HG03175 (cell line): Measurements from ENCODE around the gene LCE2D.
"Not testable (repeated sequence)": the region's sequence is repeated elsewhere in the genome, so short reads cannot be mapped to it uniquely, and the experiment has no call there.

Experiments used
- ATAC-seq: cut with Tn5 transposase; IDR thresholded peaks from one replicate; pipeline ENCODE4 v1.9.1; 2021; ENCODE audit warnings: mild to moderate bottlenecking, moderate library complexity; ENCODE audit not compliant: unreplicated experiment

LCE2D gene, protein sequence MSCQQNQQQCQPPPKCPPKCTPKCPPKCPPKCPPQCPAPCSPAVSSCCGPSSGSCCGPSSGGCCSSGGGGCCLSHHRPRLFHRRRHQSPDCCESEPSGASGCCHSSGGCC

DNA sequence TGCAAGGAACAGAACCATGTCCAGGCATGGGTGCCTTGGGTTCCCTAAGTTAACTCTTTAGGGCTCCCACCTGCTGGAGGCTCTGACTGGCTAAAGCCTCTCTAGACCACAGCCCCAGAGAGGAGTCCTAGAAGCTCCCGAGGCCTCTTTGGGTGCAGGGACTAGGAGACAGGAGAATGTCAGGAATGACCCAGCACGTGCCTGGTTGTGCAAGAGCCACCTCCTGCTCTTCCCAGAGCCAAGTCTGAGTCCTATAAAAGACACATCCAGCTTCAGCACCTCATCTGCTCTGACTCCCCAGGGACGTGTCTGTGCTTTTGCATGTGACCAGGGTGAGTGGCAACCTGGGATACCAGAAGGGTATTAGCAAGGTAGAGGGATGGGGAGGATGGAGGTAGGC lies at the start of gene LCE2D:
LCE2D (plus strand) TSS at position 283 of the 400 bp plus-strand sequence. CDS start 726 bp downstream, outside the sequence.
- ATAC-seq = no peak

DNA sequence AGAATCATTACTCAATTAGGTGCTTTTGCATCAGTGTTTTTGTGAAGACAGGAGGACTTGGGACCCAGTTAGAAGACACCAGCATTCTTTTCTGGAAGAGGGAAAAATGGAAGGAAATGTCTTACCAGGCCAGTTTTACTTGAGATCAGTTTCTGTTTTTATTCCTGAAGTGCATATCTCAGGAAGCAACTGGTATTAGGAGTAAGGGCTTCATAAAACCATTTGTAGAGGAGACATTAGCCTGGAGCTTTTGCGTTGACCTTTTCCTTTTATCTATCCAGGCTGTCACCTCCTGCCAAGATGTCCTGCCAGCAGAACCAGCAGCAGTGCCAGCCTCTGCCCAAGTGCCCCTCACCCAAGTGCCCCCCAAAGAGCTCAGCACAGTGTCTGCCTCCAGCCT lies 49.7 kb upstream of the LCE2D start, which contains the start of gene LCE3B:
LCE3B (plus strand) TSS at position 301 of the 400 bp plus-strand sequence; CDS start at position 301, 0 bp downstream.
- ATAC-seq = no peak

DNA sequence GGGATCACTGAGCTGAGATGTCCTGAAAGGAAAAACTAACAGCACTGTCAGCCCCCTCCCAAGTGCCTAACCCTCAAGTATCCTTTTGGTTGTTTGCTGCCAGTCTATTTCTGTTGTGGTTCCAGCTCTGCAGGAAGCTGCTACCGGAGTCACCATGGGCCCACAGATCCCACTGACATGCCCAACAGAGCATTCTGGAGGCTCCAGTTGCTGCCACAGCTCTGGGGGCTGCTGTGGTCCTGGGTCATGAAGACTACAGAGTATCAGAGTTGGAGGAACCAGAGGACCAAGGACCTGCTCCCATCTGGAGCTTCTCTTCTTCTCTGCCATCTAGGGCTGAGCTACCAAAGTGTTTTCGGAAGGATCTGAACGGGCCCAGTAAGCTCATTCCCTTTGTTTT lies 41.2 kb upstream of the LCE2D start:
- no peak for ATAC-seq

DNA sequence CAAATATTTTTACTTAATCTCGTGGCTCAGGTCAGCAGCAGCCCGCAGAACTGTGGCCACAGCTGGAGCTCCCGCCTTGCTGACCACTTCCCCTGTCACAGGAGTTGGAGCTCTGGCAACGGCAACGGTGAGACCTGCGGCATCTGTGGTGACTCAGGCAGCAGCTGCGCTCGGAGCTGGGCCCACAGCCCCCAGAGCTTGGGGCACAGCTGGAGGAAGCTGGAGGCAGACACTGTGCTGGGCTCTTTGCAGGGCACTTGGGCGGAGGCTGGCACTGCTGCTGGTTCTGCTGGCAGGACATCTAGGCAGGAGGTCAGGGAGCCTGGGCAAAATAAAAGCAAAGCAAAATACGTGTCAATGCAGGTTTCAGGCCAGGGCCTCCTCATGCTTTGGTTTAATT lies 40.4 kb upstream of the LCE2D start, which contains the start of gene LCE3A:
LCE3A (minus strand) TSS at position 301 of the 400 bp plus-strand sequence; CDS start at position 301, 0 bp downstream.
- ATAC-seq = no peak

DNA sequence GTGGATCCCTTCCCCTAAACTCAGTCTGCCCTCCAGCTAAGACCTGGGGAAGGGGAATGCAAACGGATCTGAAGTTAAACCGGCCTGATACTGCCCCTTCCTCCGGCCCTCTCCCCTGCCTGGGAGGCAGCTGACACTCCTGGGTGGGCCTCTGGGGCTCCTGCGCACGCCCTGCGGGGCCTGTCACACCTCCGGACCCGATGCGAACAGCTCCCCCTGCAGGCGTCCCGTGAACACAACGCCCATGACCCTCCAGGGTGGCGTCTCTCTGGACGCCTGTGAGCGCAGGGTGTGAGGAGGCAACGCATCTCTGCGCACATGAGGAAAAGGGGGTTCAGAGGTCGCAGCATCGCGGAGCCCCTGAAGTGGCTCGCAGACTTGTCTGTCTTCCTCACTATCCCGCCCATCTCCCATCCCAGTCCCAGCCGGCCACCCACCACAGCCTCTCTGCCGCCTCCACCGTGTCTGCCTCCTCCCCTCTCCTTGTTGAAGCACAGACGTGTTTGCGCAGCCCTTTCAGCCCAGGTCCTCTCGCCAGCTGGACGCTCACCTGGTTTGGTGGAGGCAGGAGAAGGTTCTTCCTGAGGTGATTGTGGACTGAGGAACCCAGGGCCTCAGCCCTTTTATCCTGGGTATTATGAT lies 39.9 kb upstream of the LCE2D start:
- ATAC-seq = no peak

DNA sequence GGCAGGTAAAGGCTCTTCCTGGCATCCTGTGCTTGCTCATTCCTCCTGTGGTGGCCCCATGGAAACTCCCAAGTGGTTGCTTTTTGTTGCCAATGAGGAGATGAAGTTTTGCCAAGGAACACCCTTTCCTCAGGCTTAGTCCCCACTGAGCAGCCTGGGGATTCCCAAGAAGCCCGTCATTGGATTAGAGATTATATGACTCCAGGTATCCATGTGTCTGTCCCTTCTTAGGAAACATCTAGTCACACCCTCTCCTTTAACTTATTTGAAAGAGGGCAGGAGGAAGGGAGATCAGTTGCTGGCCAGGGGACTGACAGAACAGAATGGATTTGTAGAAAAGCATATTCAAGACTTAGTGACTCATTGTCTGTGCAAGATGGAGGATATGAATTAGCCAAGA lies 36.4 kb upstream of the LCE2D start:
- no peak for ATAC-seq

DNA sequence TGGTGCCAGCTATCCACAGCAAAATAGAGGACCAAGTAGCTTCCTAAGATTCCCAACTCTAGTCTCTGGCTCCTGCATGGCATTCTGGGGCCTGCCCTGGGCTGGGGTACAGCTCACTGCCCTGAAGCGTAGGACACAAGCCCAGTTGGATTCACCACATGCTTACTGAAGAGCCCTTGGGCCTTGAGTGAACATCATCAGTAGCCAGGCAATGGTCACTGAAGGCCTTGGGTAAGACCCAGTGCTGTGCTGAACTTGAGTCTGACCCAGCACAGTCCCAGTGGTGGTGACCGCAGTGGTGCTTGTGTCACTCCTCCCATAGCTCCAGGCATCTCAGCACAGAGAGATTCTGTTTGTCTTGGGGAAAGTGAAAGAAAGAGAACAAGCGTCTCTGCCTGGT lies 32.6 kb upstream of the LCE2D start:
- ATAC-seq = no peak

DNA sequence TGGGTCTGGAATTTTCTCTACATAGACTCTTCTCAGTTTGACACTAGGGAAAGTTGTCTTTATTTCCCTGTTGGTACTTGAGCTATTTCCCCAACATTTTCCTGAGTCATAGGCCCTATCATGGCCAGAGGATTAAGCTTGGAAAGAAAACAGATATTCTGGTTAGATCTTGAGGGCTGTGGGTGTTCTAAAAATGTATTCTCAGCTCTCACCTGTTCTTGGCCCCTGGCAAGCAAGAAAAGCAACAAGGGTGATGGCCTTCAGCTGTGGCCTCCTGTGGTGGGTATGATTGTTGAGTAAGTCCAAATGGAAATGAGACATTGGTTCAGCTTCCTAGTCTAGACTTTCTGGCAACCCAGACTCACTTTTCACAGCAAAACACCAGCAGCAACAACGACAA lies 22.8 kb upstream of the LCE2D start:
- ATAC-seq = no peak

DNA sequence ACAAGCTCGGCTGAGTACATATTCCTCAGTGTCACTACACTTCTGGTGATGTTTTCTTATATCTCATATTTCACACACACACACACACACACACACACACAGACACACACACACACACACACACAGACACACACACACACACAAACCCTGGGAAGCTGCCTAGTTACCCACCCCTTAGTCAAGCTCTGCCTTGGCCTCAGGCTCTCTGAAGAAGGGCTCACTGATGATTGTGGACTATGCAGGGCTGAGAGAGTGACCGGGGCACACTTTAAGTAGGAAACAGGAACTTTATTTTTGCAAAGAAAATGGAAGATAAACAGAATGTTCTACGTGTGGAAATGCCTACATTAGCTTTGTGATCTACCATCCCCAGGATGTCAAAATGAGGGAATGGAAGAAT lies 19.2 kb upstream of the LCE2D start:
- no peak for ATAC-seq

DNA sequence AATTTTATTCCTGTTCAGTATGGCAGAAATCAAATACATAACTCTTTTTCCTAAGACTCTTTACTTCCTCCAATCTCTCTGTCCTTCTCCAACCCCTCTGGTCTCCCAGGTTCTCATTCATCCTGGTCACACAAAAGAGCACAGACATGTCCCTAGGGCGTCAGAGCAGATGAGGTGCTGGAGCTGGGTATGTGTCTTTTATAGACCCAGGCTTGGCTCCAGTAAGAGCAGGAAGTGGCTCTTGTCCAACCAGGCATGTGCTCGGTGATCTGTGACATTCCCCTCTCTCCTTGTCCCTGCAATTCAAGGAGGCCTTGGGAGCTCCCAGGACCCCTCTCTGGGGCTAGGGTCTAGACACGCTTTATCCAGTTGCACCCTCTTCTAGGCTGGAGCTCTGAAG lies 18.0 kb upstream of the LCE2D start:
- ATAC-seq = no peak

DNA sequence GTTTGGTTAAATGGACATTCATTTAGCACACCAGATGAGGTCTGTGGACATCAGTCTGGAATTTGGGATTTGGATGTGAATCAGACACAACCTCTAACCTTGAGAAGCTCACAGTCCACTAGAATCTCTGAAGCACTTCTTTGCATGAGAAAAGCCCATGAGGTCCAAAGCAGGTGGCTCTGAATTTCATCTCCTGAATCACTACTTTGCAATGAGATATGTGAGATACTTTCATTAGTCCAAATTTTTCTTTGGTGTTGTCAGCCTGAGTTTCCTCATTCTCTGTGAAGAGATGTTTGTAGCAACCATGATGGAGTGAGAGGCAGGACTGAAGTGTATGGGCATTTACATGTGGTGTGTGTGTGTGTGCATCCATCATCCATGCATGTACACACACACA lies 16.5 kb upstream of the LCE2D start:
- no peak for ATAC-seq

DNA sequence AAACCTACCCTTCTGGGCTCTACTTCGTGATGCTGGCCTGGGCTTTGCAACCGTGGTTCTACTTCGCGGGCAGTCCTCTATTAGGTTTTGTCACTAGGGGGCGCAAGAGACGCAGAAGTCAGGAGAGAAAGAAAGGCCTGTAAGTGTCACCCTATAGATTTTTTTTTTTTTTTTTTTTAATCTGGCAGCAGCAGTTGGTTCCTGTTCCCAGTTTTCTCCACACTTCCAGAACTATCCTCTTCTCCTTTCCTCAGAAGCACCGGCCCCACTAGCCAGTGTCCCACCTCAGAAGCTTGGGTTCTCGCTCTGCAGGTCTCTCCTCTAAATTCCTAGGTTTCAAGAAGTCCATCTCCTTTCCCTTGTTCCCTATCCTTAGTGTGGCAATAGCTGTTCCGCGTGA lies 9.1 kb upstream of the LCE2D start:
- no peak for ATAC-seq

DNA sequence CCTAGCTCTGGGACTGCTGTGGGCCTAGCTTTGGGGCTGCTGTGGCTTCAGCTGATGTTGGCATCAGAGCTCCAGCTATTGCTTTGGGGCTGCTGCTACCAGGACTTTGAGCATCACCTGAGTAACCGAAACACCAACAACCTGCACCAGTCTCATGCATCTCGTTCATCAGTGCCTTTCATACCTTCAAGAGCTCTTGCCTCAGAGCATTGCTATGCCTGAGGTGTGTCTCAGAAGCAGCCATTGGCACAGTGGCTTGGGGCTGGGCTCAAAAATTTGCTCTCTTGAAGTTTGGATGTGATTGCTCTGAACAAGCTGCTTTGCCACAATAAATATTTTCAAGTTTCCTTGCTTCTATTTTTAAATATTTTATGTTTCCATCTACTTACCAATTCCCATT lies 6.7 kb upstream of the LCE2D start:
- ATAC-seq = no peak

DNA sequence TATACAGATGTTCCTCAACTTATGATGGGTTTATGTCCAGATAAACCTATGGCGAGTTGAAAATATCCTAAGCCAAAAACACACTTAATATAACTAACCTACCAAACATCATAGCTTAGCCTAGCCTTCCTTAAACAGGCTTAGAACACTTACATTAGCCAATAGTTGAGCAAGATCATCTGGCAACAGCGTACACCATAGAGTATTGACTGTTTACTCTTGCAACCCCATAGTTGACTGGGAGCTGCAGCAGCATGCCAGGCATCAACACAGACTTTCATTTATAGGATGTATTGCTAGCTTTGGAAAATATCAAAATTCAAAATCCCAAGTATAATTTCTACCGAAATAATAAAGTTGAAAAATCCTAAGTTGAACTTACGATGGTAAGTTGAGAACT lies 5.5 kb upstream of the LCE2D start:
- no peak for ATAC-seq

DNA sequence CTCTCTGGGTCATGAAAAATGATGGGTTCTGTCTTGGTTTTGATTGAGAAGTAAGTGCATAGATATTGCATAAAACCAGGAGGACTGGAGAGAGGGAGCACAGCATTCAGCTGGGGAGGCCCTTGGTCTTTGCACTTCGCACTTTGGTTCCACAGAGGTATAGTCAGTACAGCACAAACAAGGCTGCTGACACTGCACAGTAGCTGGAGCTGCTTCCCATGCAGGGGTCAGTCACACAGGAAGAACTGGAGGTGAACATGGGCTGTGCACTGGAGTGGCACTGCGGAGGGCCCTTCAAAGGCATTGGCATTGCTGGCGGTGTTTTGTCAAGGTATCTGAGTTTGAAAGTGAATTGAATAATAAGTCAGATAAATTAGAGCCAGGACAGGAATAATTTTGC lies 4.5 kb upstream of the LCE2D start:
- no peak for ATAC-seq

DNA sequence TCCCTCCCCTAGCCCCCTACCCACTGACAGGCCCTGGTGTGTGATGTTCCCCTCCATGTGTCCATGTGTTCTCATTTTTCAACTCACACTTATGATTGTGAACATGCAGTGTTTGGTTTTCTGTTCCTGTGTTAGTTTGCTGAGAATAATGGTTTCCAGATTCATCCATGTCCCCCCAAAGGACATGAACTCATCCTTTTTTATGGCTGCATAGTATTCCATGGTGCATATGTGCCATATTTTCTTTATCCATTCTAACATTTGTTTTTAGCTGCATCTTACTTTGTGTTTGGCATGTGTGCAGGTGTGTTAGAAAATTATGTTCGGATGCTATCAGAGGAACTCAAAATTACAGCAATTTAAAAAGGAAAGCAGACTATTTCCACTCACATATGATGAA lies 3.0 kb downstream of the LCE2D start:
- ATAC-seq = not testable (repeated sequence)

DNA sequence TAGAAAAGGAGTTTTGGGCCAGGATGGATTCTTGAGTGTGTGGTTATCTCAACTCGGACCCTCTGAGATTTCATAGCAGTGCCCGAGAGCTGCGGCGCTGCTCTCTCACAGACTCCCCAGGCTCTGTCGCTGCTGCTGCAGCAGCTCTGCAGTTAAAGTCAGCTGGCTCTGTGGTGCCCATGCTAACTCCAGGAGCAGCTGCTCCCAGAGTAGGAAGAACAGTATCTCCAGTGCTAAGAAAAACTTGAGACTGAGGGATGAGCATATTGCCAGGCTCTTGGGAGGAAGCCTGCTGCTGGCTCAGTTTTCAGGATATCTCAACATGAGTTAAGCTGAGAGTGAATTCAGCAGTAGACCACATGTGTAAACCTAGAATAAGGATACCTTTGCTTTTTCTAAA lies 4.5 kb downstream of the LCE2D start:
- no peak for ATAC-seq

DNA sequence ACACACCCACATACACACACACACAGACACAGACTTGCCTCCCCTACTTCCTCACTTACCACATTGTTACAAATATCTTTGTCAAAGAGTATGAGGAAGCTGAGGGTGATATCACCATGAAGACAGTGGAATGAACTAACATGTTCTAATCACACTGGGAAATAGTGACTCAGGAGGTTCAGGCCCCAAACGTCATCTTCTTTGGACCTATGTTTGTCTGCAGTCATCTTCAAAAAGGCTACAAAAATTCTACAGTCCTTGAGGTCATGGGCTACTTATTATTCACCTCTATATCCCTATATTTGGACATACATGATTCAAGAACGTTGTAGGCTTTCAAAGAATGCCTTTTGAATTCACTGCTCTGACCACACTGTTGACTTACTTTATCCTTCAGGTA lies 9.8 kb downstream of the LCE2D start:
- no peak for ATAC-seq

DNA sequence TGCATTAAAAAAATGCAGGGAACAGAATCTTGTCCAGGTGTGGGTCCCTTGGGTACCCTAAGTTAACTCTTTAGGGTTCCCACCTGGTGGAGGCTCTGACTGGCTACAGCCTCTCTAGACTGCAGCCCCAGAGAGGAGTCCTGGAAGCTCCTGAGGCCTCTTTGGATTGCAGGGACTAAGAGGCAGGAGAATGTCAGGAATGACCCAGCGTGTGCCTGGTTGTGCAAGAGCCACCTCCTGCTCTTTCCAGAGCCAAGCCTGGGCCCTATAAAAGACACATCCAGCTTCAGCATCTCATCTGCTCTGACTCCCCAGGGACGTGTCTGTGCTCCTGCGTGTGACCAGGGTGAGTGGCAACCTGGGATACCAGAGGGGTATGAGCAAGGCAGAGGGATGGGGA lies 11.8 kb downstream of the LCE2D start, which contains the start of gene LCE2C:
LCE2C (plus strand) TSS at position 297 of the 400 bp plus-strand sequence. CDS start 737 bp downstream, outside the sequence.
- not testable (repeated sequence) for ATAC-seq

DNA sequence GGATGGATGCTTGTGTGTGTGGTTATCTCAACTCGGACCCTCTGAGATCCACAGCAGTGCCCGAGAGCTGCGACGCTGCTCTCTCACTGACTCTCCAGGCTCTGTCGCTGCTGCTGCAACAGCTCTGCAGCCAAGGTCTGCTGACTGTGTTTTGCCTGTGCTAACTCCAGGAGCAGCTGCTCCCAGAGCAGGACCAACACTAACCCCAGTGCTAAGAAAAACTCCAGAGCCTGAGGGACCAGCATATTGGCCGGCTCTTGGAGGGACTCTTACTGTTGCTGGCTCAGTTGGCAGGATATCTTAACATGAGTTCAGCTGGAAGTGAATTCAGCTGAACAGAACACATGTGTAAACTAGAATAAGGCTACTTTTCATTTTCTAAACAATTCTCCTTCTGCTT lies 16.3 kb downstream of the LCE2D start:
- no peak for ATAC-seq

DNA sequence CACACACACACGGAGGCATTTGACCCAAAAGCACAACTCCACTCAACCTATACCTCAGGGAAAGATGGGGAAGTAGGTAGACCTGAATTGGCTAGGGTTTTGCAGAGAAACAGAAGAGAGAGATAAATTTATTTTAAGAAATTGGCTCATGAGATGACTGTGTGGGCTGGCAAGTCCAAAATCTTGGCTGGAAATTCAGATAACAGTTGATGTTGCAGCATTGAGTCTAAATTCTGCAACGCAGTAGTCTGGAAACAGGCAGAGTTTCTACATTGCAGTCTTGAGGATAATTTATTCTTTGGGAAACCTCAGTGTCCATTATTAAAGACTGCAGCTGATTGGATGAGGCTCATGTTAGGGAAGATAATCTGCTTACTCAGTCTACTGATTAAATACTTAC lies 18.4 kb downstream of the LCE2D start:
- no peak for ATAC-seq

DNA sequence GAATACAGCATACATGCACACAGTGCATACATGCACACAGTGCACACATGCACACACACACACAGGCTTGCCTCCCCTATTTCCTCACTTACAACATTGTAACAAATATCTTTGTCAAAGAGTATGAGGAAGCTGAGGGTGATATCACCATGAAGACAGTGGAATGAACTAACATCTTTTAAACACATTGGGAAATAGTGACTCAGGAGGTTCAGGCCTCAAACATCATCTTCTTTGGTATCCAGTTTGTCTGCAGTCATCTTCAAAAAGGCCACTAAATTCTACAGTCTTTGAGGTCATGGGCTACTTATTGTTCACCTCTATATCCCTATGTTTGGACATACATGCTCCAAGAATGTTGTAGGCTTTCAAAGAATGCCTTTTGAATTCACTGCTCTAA lies 20.7 kb downstream of the LCE2D start:
- no peak for ATAC-seq

DNA sequence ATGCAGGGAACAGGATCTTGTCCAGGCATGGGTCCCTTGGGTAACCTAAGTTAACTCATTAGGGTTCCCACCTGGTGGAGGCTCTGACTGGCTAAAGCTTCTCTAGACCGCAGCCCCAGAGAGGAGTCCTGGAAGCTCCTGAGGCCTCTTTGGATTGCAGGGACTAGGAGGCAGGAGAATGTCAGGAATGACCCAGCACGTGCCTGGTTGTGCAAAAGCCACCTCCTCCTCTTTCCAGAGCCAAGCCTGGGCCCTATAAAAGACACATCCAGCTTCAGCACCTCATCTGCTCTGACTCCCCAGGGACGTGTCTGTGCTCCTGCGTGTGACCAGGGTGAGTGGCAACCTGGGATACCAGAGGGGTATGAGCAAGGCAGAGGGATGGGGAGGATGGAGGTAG lies 22.6 kb downstream of the LCE2D start, which contains the start of gene LCE2B:
LCE2B (plus strand) TSS at position 301 of the 400 bp plus-strand sequence. CDS start 721 bp downstream, outside the sequence.
- not testable (repeated sequence) for ATAC-seq
